GM10266 (cell line): ENCODE results near the gene COQ10B.

Experiments
- DNase-seq: peaks from one replicate; pipeline ENCODE4 v3.0.0; 2012; ENCODE audit errors: extremely low spot score
- TF ChIP-seq, protein P1 (sequence below): IDR thresholded peaks from 2 replicates; pipeline ENCODE4 v1.5.1; 2012; ENCODE audit warnings: mild to moderate bottlenecking, low read depth; ENCODE audit not compliant: control insufficient read depth, insufficient read depth; ENCODE audit errors: missing control alignments

COQ10B gene

GRCh38 chr2:197453123-197453913 is at the start of gene COQ10B:
Gene COQ10B, plus strand, starts transcription at chr2:197453552. Its CDS starts 9 bp downstream, at chr2:197453561.
- TF ChIP-seq, protein P1, sequence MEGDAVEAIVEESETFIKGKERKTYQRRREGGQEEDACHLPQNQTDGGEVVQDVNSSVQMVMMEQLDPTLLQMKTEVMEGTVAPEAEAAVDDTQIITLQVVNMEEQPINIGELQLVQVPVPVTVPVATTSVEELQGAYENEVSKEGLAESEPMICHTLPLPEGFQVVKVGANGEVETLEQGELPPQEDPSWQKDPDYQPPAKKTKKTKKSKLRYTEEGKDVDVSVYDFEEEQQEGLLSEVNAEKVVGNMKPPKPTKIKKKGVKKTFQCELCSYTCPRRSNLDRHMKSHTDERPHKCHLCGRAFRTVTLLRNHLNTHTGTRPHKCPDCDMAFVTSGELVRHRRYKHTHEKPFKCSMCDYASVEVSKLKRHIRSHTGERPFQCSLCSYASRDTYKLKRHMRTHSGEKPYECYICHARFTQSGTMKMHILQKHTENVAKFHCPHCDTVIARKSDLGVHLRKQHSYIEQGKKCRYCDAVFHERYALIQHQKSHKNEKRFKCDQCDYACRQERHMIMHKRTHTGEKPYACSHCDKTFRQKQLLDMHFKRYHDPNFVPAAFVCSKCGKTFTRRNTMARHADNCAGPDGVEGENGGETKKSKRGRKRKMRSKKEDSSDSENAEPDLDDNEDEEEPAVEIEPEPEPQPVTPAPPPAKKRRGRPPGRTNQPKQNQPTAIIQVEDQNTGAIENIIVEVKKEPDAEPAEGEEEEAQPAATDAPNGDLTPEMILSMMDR, result peak; percentile 23

GRCh38 chr2:197405582-197405981 is 47.8 kb upstream of the COQ10B start:
- no peak for DNase-seq

More at GRCh38 chr2:197453123-197453913, at the start of gene COQ10B:
- peak; percentile 96 for DNase-seq

DNA sequence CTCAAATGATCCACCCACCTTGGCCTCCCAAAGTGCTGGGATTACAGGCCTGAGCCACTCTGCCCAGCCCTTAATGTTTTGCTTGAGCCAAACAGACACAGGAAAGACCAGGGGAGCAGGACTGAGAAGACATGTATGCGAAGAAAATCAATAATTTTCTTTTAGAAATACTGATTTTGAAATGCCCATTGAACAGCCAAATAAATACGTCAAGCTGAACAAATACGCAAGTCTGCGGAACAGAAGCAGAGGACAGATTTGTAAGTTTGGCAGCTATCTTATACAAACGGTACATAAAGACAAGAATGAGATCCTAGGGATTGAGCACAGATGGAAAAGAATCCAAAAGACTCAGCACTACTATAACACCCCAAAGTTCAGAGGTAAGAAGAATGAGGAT is 39.3 kb upstream of the COQ10B start:
- TF ChIP-seq, protein P1, result no peak
- no peak for DNase-seq

More at GRCh38 chr2:197405582-197405981, 47.8 kb upstream of the COQ10B start:
- TF ChIP-seq, protein P1, result no peak

- TF ChIP-seq, protein P1, result no peak
- DNase-seq, result no peak
These were observed 38.8 kb upstream of the COQ10B start for GRCh38 chr2:197414515-197414914.

- TF ChIP-seq, protein P1, result no peak
- DNase-seq, result no peak
These were observed 37.1 kb upstream of the COQ10B start for GRCh38 chr2:197416268-197416667.

DNA sequence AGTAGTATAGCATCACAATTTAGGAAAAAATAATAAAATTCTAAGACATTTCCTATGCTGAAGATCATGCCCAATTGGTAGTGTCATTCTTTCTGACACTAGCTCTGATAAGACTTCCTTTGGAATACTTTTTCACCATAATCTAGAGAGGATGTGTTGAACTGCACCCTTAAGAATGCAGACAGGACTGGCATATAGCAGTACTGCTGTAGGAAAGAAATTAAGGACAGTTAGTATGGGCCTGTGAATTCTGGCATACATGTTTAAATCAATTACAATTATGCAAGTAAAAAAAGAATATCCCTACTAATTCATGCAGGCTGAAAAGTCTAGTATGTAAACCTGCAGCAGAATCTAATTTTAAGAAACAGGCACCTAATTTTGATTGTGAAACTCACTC is 33.9 kb upstream of the COQ10B start:
- TF ChIP-seq, protein P1, result no peak
- no peak for DNase-seq

- no peak for DNase-seq
- TF ChIP-seq, protein P1, result no peak
These were observed 30.0 kb upstream of the COQ10B start for GRCh38 chr2:197423307-197423706.
